ENCODE measurements around the gene FREM1. TPM values are rescaled to one million over a fixed set of nuclear protein-coding genes. Genes with fewer than 3 reads are reported as not detected.

FREM1 gene
- polyA plus RNA-seq, 1 donor from 2014 or later = not detected

DNA sequence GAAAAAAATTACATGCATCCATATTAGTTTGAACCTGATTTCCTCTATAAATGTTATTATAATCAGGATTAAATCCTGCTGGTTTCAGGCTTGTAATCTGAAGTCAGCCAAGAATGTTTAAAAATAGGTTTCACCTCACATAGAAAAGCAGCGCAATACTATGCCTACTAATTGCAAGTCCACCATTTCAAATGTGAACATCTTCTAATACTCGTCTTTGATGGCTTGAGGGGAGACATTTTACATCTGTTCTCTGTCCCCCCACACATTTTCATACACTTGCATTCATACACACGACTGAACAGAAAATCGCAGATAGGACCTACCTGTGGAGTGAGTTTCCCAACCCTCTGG, 41.8 kb downstream of the FREM1 start:
- H3K36me3 Mint-ChIP-seq = no peaks in the 10 kb centered on the region
- H3K4me3 Mint-ChIP-seq = no peak overlapping the region
- peaks cover 0 to 2% (median 0%) of the 10 kb centered on the region in 3 donors for H3K9me3 Mint-ChIP-seq
- H3K27ac Mint-ChIP-seq = no peak overlapping the region
- no peaks in the 10 kb centered on the region for H3K4me1 Mint-ChIP-seq
- H3K27me3 Mint-ChIP-seq = peaks cover 7% of the 10 kb centered on the region

DNA sequence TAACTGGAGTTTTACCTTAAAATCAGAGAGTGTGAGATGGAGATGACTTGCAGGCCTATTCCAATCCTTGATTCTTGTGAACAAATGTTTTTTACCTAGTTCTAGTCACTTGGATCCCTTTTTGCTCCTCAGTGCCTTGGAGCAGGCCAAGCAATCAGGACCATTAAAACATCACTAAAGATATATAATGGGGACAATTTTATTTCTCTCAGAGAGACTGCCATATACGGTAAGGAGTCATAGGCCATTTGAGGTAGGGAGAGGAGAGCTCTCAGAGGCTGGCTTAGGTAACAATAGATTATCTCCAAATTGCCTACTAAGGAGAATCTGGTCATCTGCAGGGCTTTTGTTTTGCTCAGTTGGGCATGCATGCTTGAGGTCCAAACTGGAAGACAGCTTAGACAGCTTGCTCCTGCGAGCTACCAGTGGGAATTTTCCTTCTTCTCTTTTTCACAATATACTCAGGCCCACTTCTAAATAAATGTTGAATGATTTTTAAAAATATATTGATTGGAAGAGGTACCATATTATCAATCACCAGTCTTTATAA, 44.0 kb downstream of the FREM1 start:
- Mint-ChIP-seq H3K27me3 (peaks cover 7% of the 10 kb centered on the region), H3K9me3 (peaks cover 0 to 6% (median 2%) of the 10 kb centered on the region in 3 donors), H3K4me1 (no peaks in the 10 kb centered on the region), H3K4me3 (no peak overlapping the region), H3K36me3 (no peaks in the 10 kb centered on the region), H3K27ac (no peak overlapping the region)

DNA sequence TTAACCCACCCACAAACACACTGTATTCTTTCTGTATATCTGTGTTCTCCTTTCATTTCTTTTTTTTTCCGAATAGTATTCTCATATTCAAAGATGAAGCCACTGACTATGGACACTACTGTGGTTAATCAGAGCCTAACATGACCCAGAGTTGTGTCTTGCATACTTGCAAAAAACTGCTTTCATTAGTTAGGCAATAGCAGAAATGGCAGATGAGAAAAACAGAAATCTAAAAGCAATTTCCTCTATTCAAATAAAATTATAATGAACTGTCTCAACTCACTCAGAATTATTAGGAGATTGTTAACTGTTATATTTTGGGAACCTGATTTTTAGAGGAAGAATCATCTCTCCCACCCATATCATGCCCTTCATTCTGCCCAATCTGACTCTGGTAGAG, 45.9 kb downstream of the FREM1 start:
- Mint-ChIP-seq H3K4me1 (no peaks in the 10 kb centered on the region), H3K27me3 (peaks cover 6% of the 10 kb centered on the region), H3K27ac (no peak overlapping the region), H3K9me3 (peaks cover 0 to 4% (median 2%) of the 10 kb centered on the region in 3 donors), H3K36me3 (no peaks in the 10 kb centered on the region), H3K4me3 (no peak overlapping the region)

DNA sequence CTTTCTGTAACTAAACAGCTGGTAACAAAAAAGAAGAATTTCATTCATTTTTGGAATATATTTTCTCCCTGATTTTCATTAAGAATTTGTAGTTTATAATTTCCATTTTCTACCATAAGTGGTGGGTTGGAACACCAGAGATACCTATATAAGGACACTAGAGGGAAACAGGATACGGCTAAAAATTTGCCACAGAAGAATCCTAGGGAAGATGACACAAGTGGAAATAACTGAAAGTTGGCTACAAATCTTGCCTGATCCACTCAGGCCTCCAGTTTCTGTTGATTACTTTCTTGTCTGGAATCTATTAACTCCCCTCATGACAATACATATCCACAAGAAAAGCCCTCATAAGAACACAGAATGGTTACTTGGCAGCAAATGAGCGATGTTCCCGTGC, 46.8 kb downstream of the FREM1 start:
- peaks cover 0 to 4% (median 2%) of the 10 kb centered on the region in 3 donors for H3K9me3 Mint-ChIP-seq
- H3K4me3 Mint-ChIP-seq = no peak overlapping the region
- no peaks in the 10 kb centered on the region for H3K4me1 Mint-ChIP-seq
- H3K27ac Mint-ChIP-seq = no peak overlapping the region
- peaks cover 3% of the 10 kb centered on the region for H3K27me3 Mint-ChIP-seq
- H3K36me3 Mint-ChIP-seq = no peaks in the 10 kb centered on the region

DNA sequence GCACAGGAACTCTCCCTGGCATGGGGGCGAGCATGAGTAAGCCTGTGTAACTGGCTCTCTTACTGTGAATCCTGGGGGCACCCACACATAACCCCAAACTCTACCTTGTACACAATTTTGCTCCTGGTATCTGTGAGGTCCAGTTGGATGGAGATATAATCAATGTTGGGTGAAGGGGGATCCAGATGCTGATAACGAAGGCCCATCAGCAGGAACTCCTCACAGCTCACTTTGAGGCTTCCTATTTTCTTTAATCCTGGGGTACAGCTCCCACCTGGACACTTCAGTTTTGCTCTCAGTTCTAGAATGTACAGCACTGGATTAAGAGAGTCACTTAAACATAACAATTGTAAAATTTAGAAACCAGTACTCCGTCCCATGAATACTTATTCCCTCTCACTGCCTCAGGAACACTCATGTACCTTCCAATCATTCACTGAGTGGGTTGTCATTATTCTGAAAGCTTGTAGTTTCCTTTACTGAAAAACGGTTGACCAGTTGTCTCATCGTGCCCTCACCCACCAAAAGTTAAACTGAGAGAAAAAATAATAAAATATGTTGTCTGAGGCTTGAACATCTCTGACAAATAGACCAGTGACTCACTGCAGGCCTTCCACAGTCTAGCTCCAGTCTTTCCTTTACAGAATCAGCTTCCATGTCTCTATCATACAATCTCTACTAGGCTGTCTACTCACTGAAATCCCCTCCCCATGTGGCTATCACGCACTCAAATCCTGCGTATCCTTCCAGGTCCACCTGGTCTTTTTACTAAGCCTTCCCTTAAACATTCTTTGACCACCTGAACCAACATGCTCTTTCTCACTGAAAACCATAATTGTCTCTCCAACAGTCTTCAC, 52.6 kb downstream of the FREM1 start:
- Mint-ChIP-seq H3K4me3 (no peak overlapping the region), H3K27me3 (peaks cover 3% of the 10 kb centered on the region), H3K4me1 (peaks cover 0 to 2% (median 0%) of the 10 kb centered on the region in 3 donors), H3K27ac (no peak overlapping the region), H3K36me3 (no peaks in the 10 kb centered on the region), H3K9me3 (peaks cover 0 to 4% (median 2%) of the 10 kb centered on the region in 3 donors)

DNA sequence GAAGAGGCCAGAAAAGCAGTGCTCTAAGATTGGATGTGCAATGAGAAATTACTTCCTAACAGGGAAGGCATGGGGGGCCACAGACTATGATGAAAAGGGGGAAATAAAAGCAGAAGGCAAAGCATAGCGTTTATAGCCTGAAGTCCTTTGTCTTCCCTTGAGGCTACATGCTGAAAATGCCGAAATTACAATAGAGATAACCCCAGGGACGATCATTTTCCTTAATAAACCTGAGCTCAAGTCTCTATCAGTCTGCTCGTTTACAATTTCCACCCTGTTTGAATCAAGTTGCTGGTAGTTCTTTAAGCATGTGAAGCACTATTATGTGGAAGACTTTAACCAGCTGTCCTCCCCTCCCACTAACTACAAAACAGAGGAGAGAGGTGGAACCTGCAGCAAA, 60.4 kb downstream of the FREM1 start:
- Mint-ChIP-seq H3K36me3 (no peaks in the 10 kb centered on the region), H3K9me3 (peaks cover 2 to 7% (median 3%) of the 10 kb centered on the region in 3 donors), H3K27ac (no peak overlapping the region), H3K27me3 (peaks cover 15% of the 10 kb centered on the region), H3K4me1 (peaks cover 0 to 2% (median 0%) of the 10 kb centered on the region in 3 donors), H3K4me3 (no peak overlapping the region)

DNA sequence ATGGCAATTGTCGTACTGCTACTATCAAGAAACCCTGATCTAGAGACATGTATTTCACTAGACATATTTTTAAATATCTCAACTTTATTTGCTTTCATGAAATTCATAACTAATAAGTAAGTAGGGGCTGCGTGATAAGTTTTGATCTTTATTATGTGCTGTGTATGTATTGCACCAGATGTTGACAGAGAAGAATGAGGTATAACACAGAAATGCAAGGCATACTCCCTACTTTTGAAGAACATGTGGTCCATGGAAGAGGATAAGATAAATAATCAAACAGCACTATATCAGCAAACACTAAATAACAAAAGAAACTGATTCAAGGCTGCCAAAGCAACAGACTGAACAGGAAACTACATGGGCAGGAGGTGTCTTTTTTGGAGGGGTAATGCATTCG, 60.9 kb downstream of the FREM1 start:
- peaks cover 0 to 2% (median 0%) of the 10 kb centered on the region in 3 donors for H3K4me1 Mint-ChIP-seq
- H3K27ac Mint-ChIP-seq = no peak overlapping the region
- peaks cover 2 to 7% (median 3%) of the 10 kb centered on the region in 3 donors for H3K9me3 Mint-ChIP-seq
- H3K36me3 Mint-ChIP-seq = no peaks in the 10 kb centered on the region
- no peak overlapping the region for H3K4me3 Mint-ChIP-seq
- peaks cover 15% of the 10 kb centered on the region for H3K27me3 Mint-ChIP-seq

DNA sequence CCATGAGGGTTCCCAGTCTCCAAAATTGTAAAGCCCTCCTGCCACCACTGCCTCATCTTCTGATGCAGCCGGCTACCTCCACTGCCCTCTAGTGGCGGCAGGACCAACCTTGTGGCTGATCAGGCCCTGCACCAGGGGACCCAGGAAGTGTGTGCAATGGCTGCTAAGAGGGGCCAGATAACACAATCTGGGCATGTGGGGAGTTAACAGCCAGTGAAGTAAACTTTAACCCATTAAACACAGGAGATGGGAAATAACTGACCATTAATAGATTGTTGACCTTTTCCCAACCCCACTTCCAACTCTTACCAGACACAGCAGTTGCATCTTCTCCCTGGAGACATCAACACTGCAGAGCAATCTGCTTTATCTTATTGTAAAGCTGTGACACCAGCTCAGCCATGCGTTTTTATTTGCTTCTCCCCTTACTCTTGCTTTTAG, 63.3 kb downstream of the FREM1 start:
- no peaks in the 10 kb centered on the region for H3K36me3 Mint-ChIP-seq
- no peaks in the 10 kb centered on the region for H3K4me1 Mint-ChIP-seq
- no peak overlapping the region for H3K4me3 Mint-ChIP-seq
- no peak overlapping the region for H3K27ac Mint-ChIP-seq
- H3K27me3 Mint-ChIP-seq = peaks cover 18% of the 10 kb centered on the region
- H3K9me3 Mint-ChIP-seq = peaks cover 2 to 7% (median 3%) of the 10 kb centered on the region in 3 donors

DNA sequence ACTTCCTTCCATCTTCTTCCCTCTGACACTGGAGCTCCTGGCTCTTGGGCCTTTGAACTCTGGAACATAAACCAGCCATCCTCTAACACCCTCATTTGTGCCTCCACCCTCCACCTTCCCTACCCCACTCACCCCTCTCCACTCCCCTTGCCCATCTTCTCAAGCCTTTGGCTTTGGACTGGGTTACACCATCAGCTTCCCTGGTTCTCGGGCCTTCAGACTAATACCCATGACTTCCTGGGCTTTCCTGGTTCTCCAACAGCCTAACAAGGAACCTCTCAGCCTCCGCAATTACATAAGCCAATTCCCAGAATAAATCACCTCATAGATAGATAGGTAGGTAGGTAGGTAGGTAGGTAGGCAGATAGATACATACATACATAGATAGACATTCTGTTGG, 67.1 kb downstream of the FREM1 start:
- H3K4me1 Mint-ChIP-seq = no peaks in the 10 kb centered on the region

DNA sequence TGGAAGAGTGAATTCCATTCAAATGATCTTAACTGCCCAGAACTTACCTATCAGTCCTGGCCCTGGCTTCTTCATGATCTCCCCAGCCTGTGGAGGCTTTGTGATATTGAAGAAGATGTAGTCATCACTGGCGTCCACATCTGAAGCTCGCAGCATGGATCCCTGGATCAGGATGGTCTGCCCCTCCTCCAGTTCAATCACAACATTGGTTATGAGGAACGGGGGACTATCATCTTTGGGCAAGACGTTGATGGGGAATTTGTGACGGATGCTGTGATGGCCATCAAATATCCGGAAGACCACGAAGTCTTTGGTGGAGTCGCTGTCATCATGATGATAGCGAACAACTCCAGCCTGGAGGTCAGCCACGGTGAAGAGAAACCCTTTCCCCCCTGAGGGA, 68.0 kb downstream of the FREM1 start:
- Mint-ChIP-seq H3K9me3 (peaks cover 2 to 11% (median 3%) of the 10 kb centered on the region in 3 donors), H3K27me3 (peaks cover 7% of the 10 kb centered on the region), H3K4me3 (no peak overlapping the region), H3K4me1 (no peaks in the 10 kb centered on the region), H3K27ac (no peak overlapping the region), H3K36me3 (no peaks in the 10 kb centered on the region)

More for the DNA sequence above, 67.1 kb downstream of the FREM1 start:
- Mint-ChIP-seq H3K27me3 (peaks cover 7% of the 10 kb centered on the region), H3K9me3 (peaks cover 2 to 11% (median 3%) of the 10 kb centered on the region in 3 donors), H3K36me3 (no peaks in the 10 kb centered on the region), H3K4me3 (no peak overlapping the region), H3K27ac (no peak overlapping the region)

DNA sequence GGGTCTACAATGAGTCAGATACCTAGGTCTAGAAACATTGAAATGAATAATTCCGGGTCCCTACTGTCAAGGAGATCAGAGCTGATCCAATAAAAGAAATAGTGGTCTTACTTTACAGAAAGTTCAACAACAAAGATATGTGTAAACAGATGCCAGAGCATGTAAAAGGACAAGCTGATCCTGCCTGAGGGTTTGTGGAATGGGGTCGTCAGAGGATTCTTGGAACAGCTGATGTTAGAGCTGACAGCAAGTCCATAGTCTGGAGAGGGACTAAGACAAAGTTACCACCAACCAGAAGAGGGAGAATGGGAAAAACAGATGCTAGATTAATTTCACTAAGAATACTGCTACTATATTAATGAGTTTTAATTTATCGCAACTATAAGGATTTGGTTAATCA, 71.5 kb downstream of the FREM1 start:
- H3K9me3 Mint-ChIP-seq = peaks cover 0 to 4% (median 2%) of the 10 kb centered on the region in 3 donors
- no peaks in the 10 kb centered on the region for H3K4me1 Mint-ChIP-seq
- no peak overlapping the region for H3K4me3 Mint-ChIP-seq
- H3K27me3 Mint-ChIP-seq = peaks cover 4% of the 10 kb centered on the region
- no peaks in the 10 kb centered on the region for H3K36me3 Mint-ChIP-seq
- no peak overlapping the region for H3K27ac Mint-ChIP-seq

DNA sequence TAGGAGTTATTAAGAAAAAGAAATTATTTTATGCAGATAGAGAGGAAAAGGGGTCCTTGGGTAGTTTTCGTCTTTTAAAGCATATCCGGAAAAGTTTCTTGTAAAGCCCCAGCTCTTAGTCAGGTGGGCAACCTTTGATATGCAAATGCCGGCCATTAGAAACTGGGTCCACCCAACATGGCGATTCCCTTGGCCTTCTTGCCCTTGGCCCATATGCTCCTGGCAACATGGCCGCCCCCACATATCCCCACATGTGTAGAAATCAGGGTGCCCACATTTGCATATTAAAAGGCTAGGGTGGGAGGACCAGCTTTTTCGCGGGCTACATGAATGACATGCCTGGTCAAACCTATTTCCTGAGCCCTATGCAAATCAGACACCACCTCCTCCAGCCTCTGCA, 73.3 kb downstream of the FREM1 start:
- Mint-ChIP-seq H3K27ac (no peak overlapping the region), H3K36me3 (no peaks in the 10 kb centered on the region), H3K4me3 (no peak overlapping the region), H3K4me1 (no peaks in the 10 kb centered on the region), H3K9me3 (peaks cover 0 to 6% (median 3%) of the 10 kb centered on the region in 3 donors), H3K27me3 (peaks cover 2% of the 10 kb centered on the region)

DNA sequence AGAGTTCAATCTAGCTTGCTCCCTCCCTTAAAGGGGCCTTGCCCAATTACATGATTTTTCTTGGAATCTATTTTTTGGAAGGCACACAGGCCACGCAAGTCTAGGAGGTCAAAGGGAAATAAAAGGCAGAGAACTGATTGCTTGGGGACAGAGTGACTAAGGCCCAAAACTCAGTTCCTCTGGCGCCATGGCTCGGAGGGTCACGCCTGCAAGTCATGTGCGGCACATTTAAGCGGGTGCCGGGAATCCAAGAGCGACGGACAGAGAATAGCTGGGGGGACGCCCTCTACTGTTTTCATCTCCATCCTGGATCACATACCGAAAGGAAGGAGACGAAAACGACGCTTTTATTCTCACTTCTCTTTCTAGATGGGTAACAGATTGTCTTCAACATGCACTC, 78.6 kb downstream of the FREM1 start:
- Mint-ChIP-seq H3K27me3 (peaks cover 2% of the 10 kb centered on the region), H3K4me1 (no peaks in the 10 kb centered on the region), H3K9me3 (peaks cover 2 to 3% (median 2%) of the 10 kb centered on the region in 3 donors), H3K27ac (no peak overlapping the region), H3K36me3 (no peaks in the 10 kb centered on the region), H3K4me3 (no peak overlapping the region)

DNA sequence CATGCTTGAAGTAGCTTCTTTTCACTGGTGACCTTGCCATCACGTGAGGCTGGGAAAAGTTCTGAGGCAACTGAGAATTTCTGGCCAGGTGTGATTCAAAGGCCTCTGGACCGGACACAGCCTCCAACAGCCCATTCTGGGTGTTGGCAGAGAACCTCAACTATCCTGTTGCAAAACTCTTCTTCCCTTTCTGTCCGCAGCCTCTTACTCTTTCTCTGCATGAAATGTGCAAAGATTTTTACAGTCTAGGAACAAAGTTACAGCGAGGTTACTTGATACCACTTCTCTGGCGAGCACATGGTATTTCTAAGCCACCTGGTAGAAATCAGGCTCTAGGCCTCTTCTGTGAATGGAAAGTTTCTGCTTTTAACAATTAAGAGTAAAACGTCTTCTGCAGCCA, 79.2 kb downstream of the FREM1 start:
- no peaks in the 10 kb centered on the region for H3K4me1 Mint-ChIP-seq

DNA sequence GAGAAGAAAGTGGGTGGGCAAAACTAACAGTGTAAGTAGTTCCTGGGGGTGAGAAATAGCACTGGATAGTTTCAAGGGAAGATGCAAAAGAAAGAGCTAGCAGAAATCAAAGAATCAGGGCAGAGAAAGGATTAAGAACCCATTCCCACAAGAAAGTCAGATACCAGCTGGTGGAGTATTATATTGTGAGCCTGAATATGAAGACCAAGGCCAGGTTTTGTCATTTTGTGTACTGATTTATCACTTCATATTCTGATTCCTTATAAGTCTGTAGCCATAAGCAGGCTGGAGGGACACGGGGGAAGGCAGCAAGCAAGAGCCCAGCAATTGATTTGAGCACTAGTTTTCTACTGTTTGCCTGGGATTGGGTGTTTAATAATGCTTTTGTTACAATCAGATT, 80.2 kb downstream of the FREM1 start:
- no peak overlapping the region for H3K27ac Mint-ChIP-seq
- H3K9me3 Mint-ChIP-seq = peaks cover 2 to 5% (median 2%) of the 10 kb centered on the region in 3 donors
- no peaks in the 10 kb centered on the region for H3K4me1 Mint-ChIP-seq
- no peaks in the 10 kb centered on the region for H3K36me3 Mint-ChIP-seq
- H3K27me3 Mint-ChIP-seq = no peaks in the 10 kb centered on the region
- no peak overlapping the region for H3K4me3 Mint-ChIP-seq

More for the DNA sequence above, 79.2 kb downstream of the FREM1 start:
- Mint-ChIP-seq H3K36me3 (no peaks in the 10 kb centered on the region), H3K9me3 (peaks cover 2 to 5% (median 2%) of the 10 kb centered on the region in 3 donors), H3K27me3 (peaks cover 2% of the 10 kb centered on the region), H3K27ac (no peak overlapping the region), H3K4me3 (no peak overlapping the region)

DNA sequence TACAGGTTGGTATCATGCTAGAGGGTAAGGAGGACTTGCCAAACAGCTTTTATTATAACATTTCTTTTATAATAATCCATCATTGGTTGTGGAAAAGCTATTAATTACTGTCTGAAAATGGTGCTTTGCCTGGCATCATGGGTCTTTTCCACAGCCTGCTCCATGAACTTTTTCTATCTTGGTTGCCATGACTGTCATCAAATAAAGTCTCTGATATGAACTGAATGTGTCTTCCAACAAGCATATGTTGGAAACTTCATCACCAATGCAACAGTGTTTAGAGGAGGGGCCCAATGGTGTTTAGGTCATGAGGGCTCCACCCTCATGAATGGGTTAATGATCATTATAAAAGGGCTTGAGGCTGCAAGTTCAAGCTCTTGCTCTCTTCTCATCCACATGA, 81.0 kb downstream of the FREM1 start:
- Mint-ChIP-seq H3K27ac (no peak overlapping the region), H3K27me3 (no peaks in the 10 kb centered on the region), H3K4me3 (no peak overlapping the region), H3K9me3 (peaks cover 2 to 5% (median 2%) of the 10 kb centered on the region in 3 donors), H3K4me1 (peaks cover 0 to 2% (median 0%) of the 10 kb centered on the region in 3 donors), H3K36me3 (no peaks in the 10 kb centered on the region)

All from IgD-negative memory B cell (primary cell).